ENCODE data around the gene RPTOR.

DNA sequence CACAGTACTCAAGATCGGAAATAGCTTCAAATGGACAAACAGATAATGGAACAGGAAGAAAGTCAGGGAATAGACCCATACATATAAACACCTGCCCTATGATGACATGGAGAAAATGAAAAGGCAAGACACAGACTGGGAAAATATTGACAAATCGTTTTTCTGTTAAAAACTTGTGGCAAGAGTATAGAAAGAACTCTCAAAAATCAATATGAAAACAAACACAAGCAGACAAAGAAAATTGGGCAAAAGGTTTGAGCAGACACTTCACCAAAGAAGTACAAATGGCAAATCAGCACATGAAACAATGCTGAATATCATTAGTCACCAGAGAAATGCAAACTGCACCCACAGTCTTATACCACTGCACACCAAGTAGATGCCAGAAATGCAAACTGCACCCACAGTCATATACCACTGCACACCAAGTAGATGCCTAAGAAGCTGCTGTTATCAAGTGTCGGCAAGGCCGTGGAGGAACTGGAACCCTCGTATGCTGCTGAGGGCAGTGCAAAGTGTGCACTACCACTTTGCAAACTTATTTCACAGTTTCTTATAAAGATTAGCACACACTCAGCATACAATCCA lies 323.5 kb downstream of the RPTOR start:
- TF ChIP-seq GATA3 (IDR thresholded peaks at IDR 0.05; ENCODE audit: low read depth, low read length) (no peak), GATA2 (IDR thresholded peaks at IDR 0.05; ENCODE audit: low read depth, low read length) (no peak)
